Measurements from ENCODE around the gene TP53I3.

DNA sequence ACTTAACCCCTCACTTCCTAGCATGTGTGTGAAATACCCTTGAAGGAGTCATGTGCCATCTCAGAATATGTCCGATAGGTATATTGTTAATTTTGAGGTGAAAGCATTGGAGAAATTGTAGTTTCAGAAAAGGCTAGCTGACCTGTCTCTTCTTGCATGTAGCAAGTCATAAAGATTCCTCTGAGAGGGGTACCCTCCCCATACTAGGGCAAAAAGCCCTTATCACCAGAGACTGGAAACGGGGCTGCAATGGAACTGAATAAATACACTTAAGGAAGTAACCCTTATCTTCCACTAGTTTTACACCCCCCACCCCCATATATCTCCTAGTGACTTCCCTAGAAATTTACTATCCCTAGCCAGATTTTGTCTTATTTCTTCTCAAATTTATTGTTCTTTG lies 6.8 kb downstream of the TP53I3 start:
- TF ChIP-seq POLR2A (IDR thresholded peaks at IDR 0.05): no peak
- TF ChIP-seq, protein P1, sequence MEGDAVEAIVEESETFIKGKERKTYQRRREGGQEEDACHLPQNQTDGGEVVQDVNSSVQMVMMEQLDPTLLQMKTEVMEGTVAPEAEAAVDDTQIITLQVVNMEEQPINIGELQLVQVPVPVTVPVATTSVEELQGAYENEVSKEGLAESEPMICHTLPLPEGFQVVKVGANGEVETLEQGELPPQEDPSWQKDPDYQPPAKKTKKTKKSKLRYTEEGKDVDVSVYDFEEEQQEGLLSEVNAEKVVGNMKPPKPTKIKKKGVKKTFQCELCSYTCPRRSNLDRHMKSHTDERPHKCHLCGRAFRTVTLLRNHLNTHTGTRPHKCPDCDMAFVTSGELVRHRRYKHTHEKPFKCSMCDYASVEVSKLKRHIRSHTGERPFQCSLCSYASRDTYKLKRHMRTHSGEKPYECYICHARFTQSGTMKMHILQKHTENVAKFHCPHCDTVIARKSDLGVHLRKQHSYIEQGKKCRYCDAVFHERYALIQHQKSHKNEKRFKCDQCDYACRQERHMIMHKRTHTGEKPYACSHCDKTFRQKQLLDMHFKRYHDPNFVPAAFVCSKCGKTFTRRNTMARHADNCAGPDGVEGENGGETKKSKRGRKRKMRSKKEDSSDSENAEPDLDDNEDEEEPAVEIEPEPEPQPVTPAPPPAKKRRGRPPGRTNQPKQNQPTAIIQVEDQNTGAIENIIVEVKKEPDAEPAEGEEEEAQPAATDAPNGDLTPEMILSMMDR (IDR thresholded peaks at IDR 0.05): no peak
